Chondrocyte (in vitro differentiated cells): ENCODE results near the gene SLCO3A1. TPM values are rescaled to one million over a fixed set of nuclear protein-coding genes. Genes with fewer than 3 reads are reported as not detected.
"Not testable (repeated sequence)": the region's sequence is repeated elsewhere in the genome, so short reads cannot be mapped to it uniquely, and the experiment has no call there.

Source experiments
- DNase-seq: peaks from one replicate; pipeline ENCODE4 v3.0.0; 2021; ENCODE audit warnings: mixed read lengths, low spot score
- H3K27ac Mint-ChIP-seq: one replicate; pipeline ENCODE4 v1.8.0; 2021; ENCODE audit warnings: mild to moderate bottlenecking, moderate library complexity, mixed read lengths; ENCODE audit not compliant: unreplicated experiment
- H3K27me3 Mint-ChIP-seq: 2 replicates; pipeline ENCODE4 v1.8.0; 2021; ENCODE audit warnings: low read depth, mixed read lengths
- H3K36me3 Mint-ChIP-seq: 2 replicates; pipeline ENCODE4 v1.8.0; 2021; ENCODE audit warnings: low read depth, mixed read lengths
- H3K4me1 Mint-ChIP-seq: 2 replicates; pipeline ENCODE4 v1.8.0; 2021; ENCODE audit warnings: low read depth, mild to moderate bottlenecking, mixed read lengths
- H3K4me3 Mint-ChIP-seq: one replicate; pipeline ENCODE4 v1.8.0; 2021; ENCODE audit warnings: mild to moderate bottlenecking, moderate library complexity, mixed read lengths; ENCODE audit not compliant: unreplicated experiment
- H3K9me3 Mint-ChIP-seq: 2 replicates; pipeline ENCODE4 v1.8.0; 2021; ENCODE audit warnings: low read depth, mixed read lengths
- total RNA-seq: library from RNA; stranded (reverse); gene quantifications from 3 replicates; pipeline ENCODE4 v1.2.1, GENCODE V29; 2021
- TF ChIP-seq, protein P1 (sequence below): fragments of 200-600 bp; sonication (generic); IDR thresholded peaks from 2 replicates; pipeline ENCODE4 v1.5.0; 2021; ENCODE audit warnings: antibody characterized with exemption, mild to moderate bottlenecking, moderate library complexity

SLCO3A1 gene
- total RNA-seq, 1 donor from 2014 or later: 3.7 TPM

DNA sequence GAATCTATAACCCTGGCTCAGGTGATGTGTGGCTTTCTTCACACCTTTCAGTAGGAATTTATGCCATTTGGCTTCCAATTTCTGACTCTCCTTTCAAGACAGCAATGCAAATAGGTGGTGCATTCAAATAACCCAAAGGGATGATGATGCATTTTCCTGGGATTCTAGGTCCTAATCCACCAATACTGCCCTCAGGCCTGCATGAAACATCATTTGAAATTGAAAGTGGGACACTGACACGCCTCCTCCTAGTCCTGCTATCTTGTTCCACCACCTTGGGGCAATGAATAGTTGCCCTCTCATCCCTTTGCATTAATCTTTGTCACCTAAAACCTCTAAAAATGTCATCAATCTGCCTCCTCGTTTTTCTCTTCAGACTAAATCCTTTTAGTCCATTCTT, 341.7 kb downstream of the SLCO3A1 start:
- H3K27ac Mint-ChIP-seq: no peak overlapping the region
- H3K4me1 Mint-ChIP-seq: no peaks in the 10 kb centered on the region

DNA sequence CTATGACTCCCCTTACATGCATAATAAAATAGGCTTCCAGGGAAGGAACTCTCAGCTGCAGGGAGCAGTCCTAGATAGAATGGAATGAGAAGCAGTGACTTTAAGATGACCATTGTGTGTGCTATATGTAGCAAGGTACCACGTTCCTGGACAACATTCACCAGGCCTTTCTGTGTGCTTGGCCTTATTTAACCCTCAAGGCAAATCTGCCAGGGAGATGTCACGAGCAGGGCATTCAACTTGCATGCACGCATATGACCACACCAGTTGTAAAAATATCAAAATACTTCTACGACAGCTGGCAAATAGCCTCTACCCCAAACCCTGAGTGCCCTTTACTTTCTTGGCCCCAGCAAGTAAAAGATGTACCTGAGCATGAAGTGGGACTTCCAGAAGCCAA, 342.8 kb downstream of the SLCO3A1 start:
- TF ChIP-seq, protein P1, sequence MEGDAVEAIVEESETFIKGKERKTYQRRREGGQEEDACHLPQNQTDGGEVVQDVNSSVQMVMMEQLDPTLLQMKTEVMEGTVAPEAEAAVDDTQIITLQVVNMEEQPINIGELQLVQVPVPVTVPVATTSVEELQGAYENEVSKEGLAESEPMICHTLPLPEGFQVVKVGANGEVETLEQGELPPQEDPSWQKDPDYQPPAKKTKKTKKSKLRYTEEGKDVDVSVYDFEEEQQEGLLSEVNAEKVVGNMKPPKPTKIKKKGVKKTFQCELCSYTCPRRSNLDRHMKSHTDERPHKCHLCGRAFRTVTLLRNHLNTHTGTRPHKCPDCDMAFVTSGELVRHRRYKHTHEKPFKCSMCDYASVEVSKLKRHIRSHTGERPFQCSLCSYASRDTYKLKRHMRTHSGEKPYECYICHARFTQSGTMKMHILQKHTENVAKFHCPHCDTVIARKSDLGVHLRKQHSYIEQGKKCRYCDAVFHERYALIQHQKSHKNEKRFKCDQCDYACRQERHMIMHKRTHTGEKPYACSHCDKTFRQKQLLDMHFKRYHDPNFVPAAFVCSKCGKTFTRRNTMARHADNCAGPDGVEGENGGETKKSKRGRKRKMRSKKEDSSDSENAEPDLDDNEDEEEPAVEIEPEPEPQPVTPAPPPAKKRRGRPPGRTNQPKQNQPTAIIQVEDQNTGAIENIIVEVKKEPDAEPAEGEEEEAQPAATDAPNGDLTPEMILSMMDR: no peak
- Mint-ChIP-seq H3K27ac (no peak overlapping the region), H3K4me3 (no peak overlapping the region), H3K27me3 (peaks cover 2% of the 10 kb centered on the region), H3K4me1 (no peaks in the 10 kb centered on the region), H3K9me3 (no peaks in the 10 kb centered on the region), H3K36me3 (no peaks in the 10 kb centered on the region)
- DNase-seq: no peak

More for the DNA sequence above, 341.7 kb downstream of the SLCO3A1 start:
- DNase-seq: no peak
- TF ChIP-seq, protein P1: no peak
- peaks cover 2% of the 10 kb centered on the region for H3K27me3 Mint-ChIP-seq
- no peaks in the 10 kb centered on the region for H3K9me3 Mint-ChIP-seq
- H3K4me3 Mint-ChIP-seq: no peak overlapping the region
- H3K36me3 Mint-ChIP-seq: no peaks in the 10 kb centered on the region

DNA sequence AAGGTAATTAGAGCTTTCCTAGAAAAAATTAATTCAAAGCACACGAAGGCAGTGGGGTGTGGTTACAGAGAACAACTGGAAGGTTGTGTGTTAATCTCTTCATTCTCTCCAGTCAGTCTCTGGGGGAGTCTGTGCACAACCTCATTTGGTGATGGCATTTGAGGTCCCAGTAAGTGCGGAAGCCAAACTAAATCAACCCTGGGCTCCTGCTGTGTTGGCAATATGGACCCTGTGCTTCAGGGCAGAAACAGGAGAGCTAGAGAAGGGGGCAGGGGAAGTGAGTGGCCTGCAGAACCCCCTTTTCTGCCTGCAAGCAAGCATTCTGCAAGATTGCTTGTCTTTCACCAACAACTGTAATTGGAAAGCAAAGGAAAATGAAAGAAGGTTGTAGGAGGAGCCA, 344.2 kb downstream of the SLCO3A1 start:
- Mint-ChIP-seq H3K4me1 (no peaks in the 10 kb centered on the region), H3K36me3 (no peaks in the 10 kb centered on the region), H3K27ac (no peak overlapping the region), H3K4me3 (no peak overlapping the region), H3K27me3 (no peaks in the 10 kb centered on the region), H3K9me3 (peaks cover 9% of the 10 kb centered on the region)
- DNase-seq: no peak
- TF ChIP-seq, protein P1: no peak

DNA sequence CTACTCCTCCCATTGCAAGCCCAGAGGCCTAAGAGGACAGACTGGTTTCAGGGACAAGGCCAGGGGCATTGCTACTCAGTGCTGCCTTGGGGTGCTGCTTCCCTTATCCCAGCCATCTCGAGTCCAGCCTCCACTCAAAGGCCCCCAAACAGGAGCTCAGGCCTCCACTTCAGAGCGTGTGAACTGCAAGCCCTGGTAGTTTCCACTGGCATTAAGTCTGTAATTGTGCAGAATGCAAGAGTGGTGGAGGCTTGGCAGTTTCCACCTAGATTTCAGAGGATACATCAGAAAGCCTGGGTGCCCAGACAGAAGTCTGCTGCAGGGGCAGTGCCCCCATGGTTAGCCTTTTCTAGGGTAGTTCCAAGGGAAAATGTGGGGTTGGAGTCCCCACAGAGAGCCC, 347.4 kb downstream of the SLCO3A1 start:
- no peaks in the 10 kb centered on the region for H3K27me3 Mint-ChIP-seq
- H3K4me1 Mint-ChIP-seq: no peaks in the 10 kb centered on the region
- no peak for DNase-seq
- H3K9me3 Mint-ChIP-seq: peaks cover 21% of the 10 kb centered on the region
- TF ChIP-seq, protein P1: no peak
- no peak overlapping the region for H3K4me3 Mint-ChIP-seq
- H3K36me3 Mint-ChIP-seq: no peaks in the 10 kb centered on the region
- H3K27ac Mint-ChIP-seq: no peak overlapping the region

DNA sequence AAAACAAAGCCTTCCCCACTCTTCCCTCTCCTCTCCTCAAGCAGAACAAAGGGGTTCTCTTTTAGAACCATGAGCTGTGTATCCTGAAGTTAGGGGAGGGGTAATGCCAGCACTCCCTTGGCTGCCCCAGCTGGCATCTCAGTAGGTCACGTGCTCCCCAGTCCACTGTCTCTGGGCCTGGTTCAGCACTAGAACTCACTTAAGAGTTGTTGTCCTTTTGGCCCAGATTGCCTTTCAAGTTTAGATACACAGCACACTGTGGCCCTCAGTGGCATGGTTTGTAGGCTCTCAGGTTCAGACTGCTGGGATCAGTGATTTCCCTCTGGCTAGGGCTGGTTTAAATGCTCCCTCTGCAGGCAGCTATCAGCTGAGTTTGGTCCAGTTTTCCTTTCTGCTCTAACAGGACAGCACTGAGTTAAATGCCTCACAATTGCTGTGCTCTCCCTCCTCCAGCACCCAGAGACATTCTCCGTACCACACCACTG, 351.8 kb downstream of the SLCO3A1 start:
- TF ChIP-seq, protein P1: peak; percentile 42
- Mint-ChIP-seq H3K4me3 (no peak overlapping the region), H3K4me1 (no peaks in the 10 kb centered on the region), H3K36me3 (no peaks in the 10 kb centered on the region), H3K27ac (no peak overlapping the region), H3K27me3 (no peaks in the 10 kb centered on the region), H3K9me3 (peaks cover 25% of the 10 kb centered on the region)
- DNase-seq: no peak

DNA sequence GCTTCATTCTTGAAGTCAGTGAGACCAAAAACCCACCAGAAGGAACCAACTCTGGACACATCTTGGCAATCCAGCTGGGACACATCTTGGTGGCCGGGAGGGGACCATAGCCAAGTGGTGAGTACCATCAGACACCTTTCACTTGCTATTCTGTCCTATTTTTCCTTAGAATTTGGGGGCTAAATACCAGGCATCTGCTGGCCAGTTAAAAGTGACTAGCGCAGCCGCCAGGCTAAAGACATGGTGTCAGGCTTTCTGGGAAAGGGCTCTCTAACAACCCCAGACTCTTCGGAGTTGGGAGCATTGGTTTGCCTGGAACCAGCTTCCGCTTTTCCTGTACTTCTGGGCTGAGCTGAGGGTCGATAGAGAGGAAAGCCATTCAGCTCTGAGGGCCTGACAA, 354.1 kb downstream of the SLCO3A1 start:
- not testable (repeated sequence) for H3K4me3 Mint-ChIP-seq, H3K27ac Mint-ChIP-seq, H3K36me3 Mint-ChIP-seq, H3K27me3 Mint-ChIP-seq, DNase-seq, H3K4me1 Mint-ChIP-seq
- H3K9me3 Mint-ChIP-seq: peaks cover 21% of the 10 kb centered on the region
